Measurements from ENCODE around the gene KIAA0586.
A peak's percentile ranks its signal among the peaks of the same experiment; 100 is the strongest.

KIAA0586 gene

DNA sequence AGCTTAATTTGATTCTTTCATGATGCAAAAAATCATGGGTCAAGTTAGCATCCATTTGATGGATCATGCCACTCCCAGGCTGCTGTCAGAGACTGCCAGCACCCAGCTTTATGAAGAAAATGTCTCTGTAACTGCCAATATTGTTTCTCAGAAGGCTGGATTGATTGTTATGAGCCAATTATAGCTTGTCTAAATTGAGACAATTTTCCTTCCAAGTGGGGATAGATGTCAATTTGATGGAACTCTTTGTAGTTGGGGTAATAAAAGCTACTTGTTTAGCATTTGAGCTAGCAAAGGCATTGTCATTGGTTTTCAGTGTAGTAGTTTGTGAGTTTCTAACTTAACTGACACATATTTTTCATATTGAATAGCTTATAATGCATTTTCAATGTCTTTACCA is 128.1 kb downstream of the KIAA0586 start:
- no peak for DNase-seq (ENCODE audit: low read depth)
- TF ChIP-seq, protein P1, sequence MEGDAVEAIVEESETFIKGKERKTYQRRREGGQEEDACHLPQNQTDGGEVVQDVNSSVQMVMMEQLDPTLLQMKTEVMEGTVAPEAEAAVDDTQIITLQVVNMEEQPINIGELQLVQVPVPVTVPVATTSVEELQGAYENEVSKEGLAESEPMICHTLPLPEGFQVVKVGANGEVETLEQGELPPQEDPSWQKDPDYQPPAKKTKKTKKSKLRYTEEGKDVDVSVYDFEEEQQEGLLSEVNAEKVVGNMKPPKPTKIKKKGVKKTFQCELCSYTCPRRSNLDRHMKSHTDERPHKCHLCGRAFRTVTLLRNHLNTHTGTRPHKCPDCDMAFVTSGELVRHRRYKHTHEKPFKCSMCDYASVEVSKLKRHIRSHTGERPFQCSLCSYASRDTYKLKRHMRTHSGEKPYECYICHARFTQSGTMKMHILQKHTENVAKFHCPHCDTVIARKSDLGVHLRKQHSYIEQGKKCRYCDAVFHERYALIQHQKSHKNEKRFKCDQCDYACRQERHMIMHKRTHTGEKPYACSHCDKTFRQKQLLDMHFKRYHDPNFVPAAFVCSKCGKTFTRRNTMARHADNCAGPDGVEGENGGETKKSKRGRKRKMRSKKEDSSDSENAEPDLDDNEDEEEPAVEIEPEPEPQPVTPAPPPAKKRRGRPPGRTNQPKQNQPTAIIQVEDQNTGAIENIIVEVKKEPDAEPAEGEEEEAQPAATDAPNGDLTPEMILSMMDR (conservative IDR thresholded peaks at IDR 0.05; ENCODE audit: control insufficient read depth, insufficient read depth, low read depth, low read length): no peak
- H3K4me3 ChIP-seq (ENCODE audit: control insufficient read depth, low read depth, low read length): no peak overlapping the region

DNA sequence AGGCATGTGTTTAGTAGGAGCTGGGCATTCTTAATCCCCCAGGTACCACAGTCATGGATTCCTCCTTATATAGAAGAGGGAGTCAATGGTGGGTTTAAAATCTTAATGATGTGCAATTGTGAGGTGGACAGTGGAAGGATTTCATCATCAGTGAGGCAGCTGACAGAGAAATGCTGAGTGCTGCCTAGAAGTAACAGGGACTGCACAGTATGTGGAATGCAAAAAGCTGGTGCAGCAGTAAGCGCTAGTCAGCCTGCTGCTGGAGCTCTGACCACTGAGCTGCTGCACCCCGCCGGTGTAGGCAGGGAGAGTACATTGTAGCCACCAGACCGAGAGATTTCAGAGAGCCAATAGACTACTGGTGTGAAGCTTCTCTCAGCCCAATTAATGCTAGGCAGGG is 129.7 kb downstream of the KIAA0586 start:
- no peak overlapping the region for H3K4me3 ChIP-seq (ENCODE audit: control insufficient read depth, low read depth, low read length)
- no peak for DNase-seq (ENCODE audit: low read depth)
- TF ChIP-seq, protein P1 (conservative IDR thresholded peaks at IDR 0.05; ENCODE audit: control insufficient read depth, insufficient read depth, low read depth, low read length): no peak

DNA sequence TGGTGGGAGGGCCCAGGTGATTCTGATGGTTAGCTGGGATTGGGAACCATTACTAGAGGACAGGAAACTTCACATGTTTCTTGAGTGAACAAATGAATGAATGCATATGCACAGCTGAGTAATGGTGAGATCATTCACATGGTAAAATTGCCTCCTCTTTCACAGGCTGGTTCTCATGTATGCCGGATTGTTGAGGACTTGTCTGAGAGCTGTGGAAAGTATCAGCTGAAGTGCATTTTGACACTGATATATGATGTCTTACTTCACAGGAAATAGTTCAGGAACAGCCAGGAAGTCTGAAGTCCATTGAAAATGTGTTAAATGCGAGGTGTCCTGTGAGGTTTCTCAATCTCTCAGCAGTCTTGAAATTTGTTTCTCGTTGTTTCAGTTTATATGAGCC is 132.7 kb downstream of the KIAA0586 start:
- peak; percentile 44 for DNase-seq (ENCODE audit: low read depth)
- TF ChIP-seq, protein P1 (conservative IDR thresholded peaks at IDR 0.05; ENCODE audit: control insufficient read depth, insufficient read depth, low read depth, low read length): no peak
- no peak overlapping the region for H3K4me3 ChIP-seq (ENCODE audit: control insufficient read depth, low read depth, low read length)

DNA sequence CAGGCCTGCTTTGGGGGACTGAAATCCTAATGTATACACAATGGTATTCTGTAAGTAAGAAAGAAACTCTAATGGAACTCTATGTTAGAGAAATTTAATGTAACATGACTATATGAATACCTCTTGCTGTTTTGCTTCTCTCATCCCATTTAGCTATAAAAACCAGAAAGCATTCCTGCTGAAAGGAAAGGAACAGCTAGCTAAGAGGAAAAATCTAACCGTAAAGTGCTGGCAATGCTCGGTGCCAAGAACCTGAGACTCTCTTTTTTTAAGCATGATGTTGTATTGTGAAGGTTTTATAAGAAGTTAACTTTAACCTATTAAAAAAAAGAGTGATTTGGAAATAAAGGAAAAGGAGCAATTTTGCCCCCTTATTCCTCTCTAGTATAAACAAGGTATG is 134.6 kb downstream of the KIAA0586 start:
- no peak overlapping the region for H3K4me3 ChIP-seq (ENCODE audit: control insufficient read depth, low read depth, low read length)
- DNase-seq (ENCODE audit: low read depth): no peak
- TF ChIP-seq, protein P1 (conservative IDR thresholded peaks at IDR 0.05; ENCODE audit: control insufficient read depth, insufficient read depth, low read depth, low read length): no peak

DNA sequence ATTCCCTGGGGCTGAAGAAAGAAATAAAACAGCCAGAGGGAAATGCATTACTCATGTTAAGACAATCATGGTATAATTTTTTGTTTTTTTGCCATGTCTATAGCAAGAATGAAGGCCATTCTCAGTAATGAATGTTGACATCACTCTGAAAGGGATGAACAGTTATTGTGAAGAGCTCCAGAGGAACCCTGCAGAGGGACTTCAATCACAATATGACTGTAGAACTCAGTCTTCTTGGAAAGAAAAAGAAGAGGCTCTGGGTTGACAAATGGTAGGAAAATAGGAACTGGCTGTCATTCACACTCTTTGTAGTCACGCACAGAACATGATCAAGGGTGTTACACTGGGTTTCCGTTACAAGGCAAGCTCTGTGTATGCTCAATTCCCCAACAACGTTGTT is 136.5 kb downstream of the KIAA0586 start:
- TF ChIP-seq, protein P1 (conservative IDR thresholded peaks at IDR 0.05; ENCODE audit: control insufficient read depth, insufficient read depth, low read depth, low read length): no peak
- no peak overlapping the region for H3K4me3 ChIP-seq (ENCODE audit: control insufficient read depth, low read depth, low read length)
- DNase-seq (ENCODE audit: low read depth): no peak

DNA sequence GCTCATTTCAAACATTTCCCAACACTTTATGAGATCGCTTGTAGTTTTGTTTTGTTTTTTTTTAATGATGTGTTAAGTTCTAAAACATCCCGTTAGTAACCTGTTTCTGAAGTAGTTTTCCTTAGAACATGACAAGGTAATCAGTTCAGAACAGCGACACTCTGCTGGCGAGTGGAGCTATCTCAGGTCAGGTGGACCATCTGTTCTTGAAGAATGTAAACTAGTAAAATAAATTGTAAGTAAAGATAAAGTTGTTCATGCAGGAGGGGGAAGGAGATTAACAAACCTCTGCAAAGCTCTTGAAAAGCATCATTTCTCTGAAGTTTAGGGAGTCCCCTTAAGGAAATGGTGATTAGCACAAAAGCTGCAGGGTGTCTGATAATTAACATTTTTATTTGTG is 138.3 kb downstream of the KIAA0586 start:
- no peak for DNase-seq (ENCODE audit: low read depth)
- no peak overlapping the region for H3K4me3 ChIP-seq (ENCODE audit: control insufficient read depth, low read depth, low read length)
- TF ChIP-seq, protein P1 (conservative IDR thresholded peaks at IDR 0.05; ENCODE audit: control insufficient read depth, insufficient read depth, low read depth, low read length): no peak

DNA sequence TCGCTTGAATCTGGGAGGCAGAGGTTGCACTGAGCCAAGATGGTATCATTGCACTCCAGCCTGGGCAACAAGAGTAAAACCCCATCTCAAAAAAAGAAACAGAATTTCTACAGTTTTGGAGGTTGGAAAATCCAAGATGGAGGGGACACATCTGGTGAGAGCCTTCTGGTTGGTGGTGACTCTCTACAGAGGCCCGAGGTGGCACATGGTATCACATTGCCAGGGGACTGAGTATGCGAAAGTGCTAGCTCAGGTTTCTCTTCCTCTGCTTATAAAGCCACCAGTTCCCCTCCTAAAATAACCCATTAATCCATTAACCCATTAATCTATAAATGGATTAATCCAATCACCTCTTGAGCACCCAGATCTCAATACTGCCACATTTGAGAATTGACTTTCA is 139.5 kb downstream of the KIAA0586 start:
- TF ChIP-seq, protein P1 (conservative IDR thresholded peaks at IDR 0.05; ENCODE audit: control insufficient read depth, insufficient read depth, low read depth, low read length): no peak
- DNase-seq (ENCODE audit: low read depth): no peak
- no peak overlapping the region for H3K4me3 ChIP-seq (ENCODE audit: control insufficient read depth, low read depth, low read length)
